ENCODE data around the gene ANKRD65.
A peak's percentile ranks its signal among the peaks of the same experiment; 100 is the strongest.

ANKRD65 gene

DNA sequence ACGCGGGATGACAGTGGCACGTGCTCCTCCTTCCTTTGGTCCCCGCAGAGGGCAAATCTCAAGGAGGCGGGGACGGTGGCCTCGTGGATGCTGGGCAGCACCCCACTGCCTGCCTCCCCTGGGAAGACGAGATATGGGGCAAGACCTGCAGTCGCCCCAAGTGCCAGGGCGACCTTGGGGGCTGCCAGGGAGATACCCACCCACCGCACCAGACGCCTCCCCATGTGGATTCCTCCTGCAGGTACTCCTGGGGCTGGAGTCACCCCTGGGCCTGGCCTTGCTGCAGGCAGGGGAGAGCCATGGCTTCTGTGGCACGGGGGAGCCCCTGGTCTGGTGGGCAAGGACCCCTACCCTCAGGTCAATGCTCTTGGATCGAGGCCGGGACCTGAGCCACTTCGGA, 40.2 kb downstream of the ANKRD65 start:
- no peak overlapping the region for H3K4me3 ChIP-seq (replicated peaks; ENCODE audit: low read depth, low read length)
- DNase-seq (ENCODE audit: extremely low read depth, low read depth), result no peak
- TF ChIP-seq, protein P1, sequence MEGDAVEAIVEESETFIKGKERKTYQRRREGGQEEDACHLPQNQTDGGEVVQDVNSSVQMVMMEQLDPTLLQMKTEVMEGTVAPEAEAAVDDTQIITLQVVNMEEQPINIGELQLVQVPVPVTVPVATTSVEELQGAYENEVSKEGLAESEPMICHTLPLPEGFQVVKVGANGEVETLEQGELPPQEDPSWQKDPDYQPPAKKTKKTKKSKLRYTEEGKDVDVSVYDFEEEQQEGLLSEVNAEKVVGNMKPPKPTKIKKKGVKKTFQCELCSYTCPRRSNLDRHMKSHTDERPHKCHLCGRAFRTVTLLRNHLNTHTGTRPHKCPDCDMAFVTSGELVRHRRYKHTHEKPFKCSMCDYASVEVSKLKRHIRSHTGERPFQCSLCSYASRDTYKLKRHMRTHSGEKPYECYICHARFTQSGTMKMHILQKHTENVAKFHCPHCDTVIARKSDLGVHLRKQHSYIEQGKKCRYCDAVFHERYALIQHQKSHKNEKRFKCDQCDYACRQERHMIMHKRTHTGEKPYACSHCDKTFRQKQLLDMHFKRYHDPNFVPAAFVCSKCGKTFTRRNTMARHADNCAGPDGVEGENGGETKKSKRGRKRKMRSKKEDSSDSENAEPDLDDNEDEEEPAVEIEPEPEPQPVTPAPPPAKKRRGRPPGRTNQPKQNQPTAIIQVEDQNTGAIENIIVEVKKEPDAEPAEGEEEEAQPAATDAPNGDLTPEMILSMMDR (IDR thresholded peaks at IDR 0.05; ENCODE audit: low read depth, low read length, missing control alignments), result no peak

DNA sequence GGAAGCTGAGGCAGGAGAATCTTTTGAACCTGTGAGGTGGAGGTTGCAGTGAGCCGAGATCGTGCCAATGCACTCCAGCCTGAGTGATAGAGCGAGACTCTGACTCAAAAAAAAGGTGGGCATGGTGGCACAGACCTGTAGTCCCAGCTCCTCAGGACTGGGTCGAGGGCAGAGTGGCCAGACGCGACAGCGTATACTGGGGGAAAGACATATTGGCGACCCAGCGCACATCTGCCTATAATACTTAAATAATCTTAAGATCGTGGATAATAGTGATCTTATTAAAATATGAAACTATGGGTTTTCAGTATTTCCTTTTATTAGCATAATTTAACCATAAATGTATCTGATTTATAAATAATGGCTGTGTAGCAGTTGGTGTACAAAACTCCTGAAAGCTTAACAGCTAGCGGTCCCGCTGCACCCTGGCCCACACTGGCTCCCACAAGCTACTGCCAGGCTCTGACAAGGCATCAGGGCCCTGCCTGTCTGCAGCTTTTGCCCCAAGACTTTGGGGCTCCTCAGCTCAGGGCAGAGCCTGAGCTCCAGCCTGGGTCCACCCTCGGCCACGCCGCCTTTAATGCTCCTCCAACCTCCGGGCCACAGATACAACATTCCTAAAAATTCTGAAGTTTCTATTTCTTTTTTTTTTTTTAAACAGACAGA, 43.4 kb downstream of the ANKRD65 start:
- DNase-seq (ENCODE audit: extremely low read depth, low read depth), result no peak
- TF ChIP-seq, protein P1 (IDR thresholded peaks at IDR 0.05; ENCODE audit: low read depth, low read length, missing control alignments), result no peak
- H3K4me3 ChIP-seq (replicated peaks; ENCODE audit: low read depth, low read length), result no peak overlapping the region

DNA sequence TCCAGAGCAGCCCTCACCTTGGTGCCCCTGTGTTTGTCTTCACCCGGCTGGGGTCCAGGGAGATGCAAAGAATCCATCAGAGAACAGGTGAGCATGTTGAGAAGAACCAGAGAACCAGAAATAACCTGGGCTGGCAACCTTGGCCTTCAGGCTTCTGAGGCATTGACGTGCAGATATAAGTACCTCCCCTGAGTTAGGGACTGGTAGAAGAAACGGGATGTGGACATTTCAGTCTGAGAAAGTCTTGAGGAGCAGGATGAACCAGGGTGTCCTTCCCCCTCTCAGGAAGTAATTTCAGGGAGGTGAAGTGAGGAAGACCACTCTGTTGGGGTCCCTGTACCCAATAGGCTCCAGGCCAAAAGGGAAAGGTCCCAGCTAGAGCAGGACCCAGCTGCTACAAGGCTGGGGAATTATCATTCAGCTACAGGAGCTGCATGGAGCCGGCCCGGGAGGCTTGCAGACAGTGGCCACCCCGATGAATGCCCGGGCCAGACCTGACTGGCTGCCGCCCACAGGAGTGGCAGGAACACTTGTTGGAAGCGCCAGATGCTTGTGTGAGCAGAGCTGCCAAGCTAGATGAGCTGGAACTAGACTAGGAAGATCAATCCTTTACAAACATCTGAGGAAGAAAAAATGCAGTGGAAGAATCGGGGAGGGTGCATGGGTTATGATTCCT, 44.4 kb downstream of the ANKRD65 start:
- DNase-seq (ENCODE audit: extremely low read depth, low read depth), result no peak
- H3K4me3 ChIP-seq (replicated peaks; ENCODE audit: low read depth, low read length), result no peak overlapping the region
- TF ChIP-seq, protein P1 (IDR thresholded peaks at IDR 0.05; ENCODE audit: low read depth, low read length, missing control alignments), result no peak

DNA sequence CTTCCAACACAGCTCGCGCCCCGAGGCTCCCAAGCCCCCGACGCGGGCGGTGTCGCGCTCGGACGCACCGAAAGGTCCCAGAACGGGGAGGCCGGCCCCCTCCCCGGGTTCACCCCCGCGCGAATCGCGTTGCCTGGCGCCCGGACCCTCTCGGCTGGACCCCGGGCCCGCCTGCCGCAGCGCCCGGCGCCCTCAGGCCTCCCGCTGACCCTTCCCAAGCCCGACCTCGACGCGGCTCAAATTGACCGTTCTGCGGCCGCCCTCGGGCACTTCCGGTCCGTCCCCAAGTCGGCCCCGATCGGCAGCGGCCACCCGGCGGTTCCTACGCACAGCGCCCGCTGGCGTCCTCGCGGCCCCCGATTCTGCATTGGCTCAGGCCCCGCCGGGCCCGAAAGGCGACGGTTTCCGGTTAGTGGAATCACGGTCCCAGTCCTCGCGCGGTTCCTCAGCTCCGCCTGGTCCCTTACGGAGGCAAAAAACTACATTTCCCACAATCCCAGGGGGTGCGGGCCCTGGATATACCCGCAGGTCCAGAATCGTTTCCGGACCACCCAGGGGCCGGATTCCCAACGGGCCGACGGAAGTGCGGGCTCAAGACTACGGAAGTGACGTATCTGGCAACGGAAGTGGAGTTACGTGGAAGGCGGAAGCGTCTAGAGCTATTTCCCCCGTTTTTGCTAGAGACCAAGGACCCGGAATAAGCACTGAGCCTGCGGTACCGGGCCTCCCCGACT, 46.0 kb downstream of the ANKRD65 start, which contains the start of gene AURKAIP1:
AURKAIP1 (minus strand) TSS at position 279 of the 734 bp plus-strand sequence. CDS start 451 bp downstream, outside the sequence.
- peak; percentile 99 for DNase-seq (ENCODE audit: extremely low read depth, low read depth)
- H3K4me3 ChIP-seq (replicated peaks; ENCODE audit: low read depth, low read length), result peak within 1 kb of the TSS; percentile 98
- TF ChIP-seq, protein P1 (IDR thresholded peaks at IDR 0.05; ENCODE audit: low read depth, low read length, missing control alignments), result peak; percentile 27

DNA sequence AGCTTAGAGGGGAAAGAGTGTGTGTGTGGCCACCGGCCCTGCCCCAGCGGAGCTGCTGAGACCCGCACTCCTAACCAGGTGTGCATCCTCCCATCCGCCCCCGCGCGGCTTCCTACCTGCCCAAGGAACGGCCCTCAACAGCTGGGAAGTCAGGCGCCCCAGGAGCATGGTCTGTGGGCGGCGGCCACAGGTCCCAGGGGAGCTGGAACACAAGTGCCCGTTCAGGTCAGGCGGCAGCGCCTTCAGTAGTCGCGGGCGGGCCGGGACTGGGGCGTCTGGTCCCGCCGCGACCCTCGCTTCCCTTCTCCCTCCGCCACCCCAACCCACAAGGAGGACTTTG, 46.5 kb downstream of the ANKRD65 start:
- TF ChIP-seq, protein P1 (IDR thresholded peaks at IDR 0.05; ENCODE audit: low read depth, low read length, missing control alignments), result no peak
- no peak for DNase-seq (ENCODE audit: extremely low read depth, low read depth)
- peak overlapping the region; percentile 98 for H3K4me3 ChIP-seq (replicated peaks; ENCODE audit: low read depth, low read length)

DNA sequence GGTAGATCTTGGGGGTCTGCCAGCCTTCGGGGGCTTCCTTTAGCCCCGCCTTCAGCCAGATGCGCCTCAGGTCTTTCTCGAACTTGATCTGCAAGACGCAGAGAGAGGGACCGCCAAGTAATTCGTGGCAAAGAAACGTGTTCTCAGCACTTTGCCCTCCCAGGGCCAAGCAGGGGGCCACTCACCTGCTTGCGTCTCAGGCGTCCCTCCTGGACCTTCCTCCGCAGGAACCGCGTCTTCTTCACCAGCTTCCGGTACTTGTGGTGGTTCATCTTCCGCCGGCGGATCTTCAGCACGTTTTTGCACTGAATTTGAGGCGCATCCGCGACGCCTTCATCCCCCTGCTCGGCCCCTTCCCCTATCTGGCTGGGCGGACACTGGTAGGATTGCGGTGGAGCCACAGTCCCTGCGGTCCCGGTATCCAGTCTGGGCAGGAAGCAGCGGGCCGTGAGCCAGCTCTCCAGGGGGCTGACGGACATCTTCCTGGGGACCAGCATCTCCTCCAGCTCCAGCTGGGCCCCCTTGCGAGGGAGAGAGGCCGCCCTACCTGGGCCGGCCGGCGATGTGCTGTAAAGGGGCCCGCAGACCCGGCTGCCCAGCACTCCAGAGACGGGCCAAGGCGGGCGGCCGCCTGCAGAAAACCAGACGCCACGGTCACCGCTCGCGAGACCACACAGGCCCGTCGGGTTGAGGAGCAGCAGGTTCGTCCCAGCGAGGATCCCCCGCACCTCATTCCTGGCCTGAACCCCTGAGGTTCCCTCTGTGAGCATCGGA, 47.1 kb downstream of the ANKRD65 start:
- peak overlapping the region; percentile 98 for H3K4me3 ChIP-seq (replicated peaks; ENCODE audit: low read depth, low read length)
- no peak for DNase-seq (ENCODE audit: extremely low read depth, low read depth)
- TF ChIP-seq, protein P1 (IDR thresholded peaks at IDR 0.05; ENCODE audit: low read depth, low read length, missing control alignments), result no peak

Measured in HFF-Myc (cell line).